ENCODE data around the gene COMMD2.

DNA sequence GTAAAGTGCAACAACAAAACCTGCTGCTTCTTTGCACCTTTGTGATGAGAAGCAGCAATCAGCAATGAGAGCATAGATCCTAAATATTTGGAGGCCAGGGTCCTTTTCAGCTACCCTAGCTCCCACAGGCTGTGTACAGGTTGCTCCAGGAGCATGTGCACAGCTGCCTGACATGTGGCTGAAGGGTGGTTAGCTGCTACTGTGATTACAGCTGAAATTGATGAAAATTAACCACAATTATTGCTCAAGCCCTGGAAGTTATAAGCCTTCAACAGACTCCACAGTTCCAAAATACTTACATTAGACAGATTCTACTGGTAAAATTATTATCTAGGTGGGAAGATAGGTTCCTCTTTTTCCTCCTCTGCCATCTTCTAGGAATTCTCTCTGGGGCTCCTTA, 28.5 kb downstream of the COMMD2 start:
- TF ChIP-seq POLR2AphosphoS5 (IDR thresholded peaks at IDR 0.05) (no peak), POLR2A (IDR thresholded peaks at IDR 0.05; ENCODE audit: low read depth) (no peak)
